ENCODE measurements around the gene ZNF592. TPM values are rescaled to one million over a fixed set of nuclear protein-coding genes. Genes with fewer than 3 reads are reported as not detected.

Gene ZNF592
- total and polyA plus RNA-seq, 9 of the 15 experiments (the other 6 are each of a cell fraction or from before 2014, with no cell fraction given), result 0.88 to 23.8 (median 7.4) TPM

- TF ChIP-seq MYBL2 (IDR thresholded peaks at IDR 0.05; ENCODE audit: low read depth) (no peak), MYBL2 (CRISPR knock-in tag; IDR thresholded peaks at IDR 0.05; ENCODE audit: borderline replicate concordance) (no peak), SLC30A9 (CRISPR knock-in tag; IDR thresholded peaks at IDR 0.05) (no peak), SUPT5H (IDR thresholded peaks at IDR 0.05) (peak; percentile 64), NUFIP1 (IDR thresholded peaks at IDR 0.05; ENCODE audit: partially characterized antibody) (no peak), FOXJ2 (tag; IDR thresholded peaks at IDR 0.05) (no peak), SRSF3 (IDR thresholded peaks at IDR 0.05; ENCODE audit: insufficient read depth, low read length) (no peak), NFIX (CRISPR knock-in tag; IDR thresholded peaks at IDR 0.05; ENCODE audit: low read depth) (no peak), ETV5 (CRISPR knock-in tag; IDR thresholded peaks at IDR 0.05; ENCODE audit: low read depth) (no peak; the same call in 1 of the 2 replicates), NFYB (IDR thresholded peaks at IDR 0.05; ENCODE audit: extremely low read depth, insufficient read length) (no peak), XRCC4 (IDR thresholded peaks at IDR 0.05; ENCODE audit: extremely low read depth, insufficient read depth, insufficient read length) (no peak), RFX7 (CRISPR knock-in tag; IDR thresholded peaks at IDR 0.05) (no peak), ZNF639 (CRISPR knock-in tag; conservative IDR thresholded peaks at IDR 0.05 in 1 of 2, IDR thresholded peaks at IDR 0.05 in 1 of 2) (no peak), ZNF143 (CRISPR knock-in tag; IDR thresholded peaks at IDR 0.05) (no peak), ZNF592 (IDR thresholded peaks at IDR 0.05) (0 out of 2 replicates have a peak, but pooled peaks have one; percentile 34), PTTG1 (tag; IDR thresholded peaks at IDR 0.05; ENCODE audit: low read depth) (no peak), VEZF1 (CRISPR knock-in tag; IDR thresholded peaks at IDR 0.05) (no peak), ATF4 (CRISPR knock-in tag; IDR thresholded peaks at IDR 0.05) (no peak), PHF21A (IDR thresholded peaks at IDR 0.05; ENCODE audit: borderline replicate concordance, low read depth) (no peak)
Observed at GRCh38 chr15:84747416-84748273, 747 bp upstream of the ZNF592 start (continued).

Data from K562 (cell line).